Calu3 (cell line): ENCODE measurements around the gene FAM120B. TPM values are rescaled to one million over a fixed set of nuclear protein-coding genes. Genes with fewer than 3 reads are reported as not detected.
A peak's percentile ranks its signal among the peaks of the same experiment; 100 is the strongest.

Source experiments
- BruUV-seq: library from RNA; stranded (reverse); fragments of 400-500 nt; replicated peaks from 2 replicates; lab custom pipeline; 2021; lab: Mats Ljungman, UMichigan
- CTCF ChIA-PET: fragments of 300-600 bp; sonication (Branson Sonifier 250); formaldehyde crosslinking; loops from one replicate; lab custom pipeline; 2022; ENCODE audit warnings: antibody characterized with exemption; lab: Charles Lee
- DNase-seq: peaks from one replicate; pipeline ENCODE4 v3.0.0; 2022
- H3K27ac Mint-ChIP-seq: one replicate; pipeline ENCODE4 v1.8.0; 2022; ENCODE audit warnings: mixed read lengths; ENCODE audit not compliant: unreplicated experiment
- H3K27me3 Mint-ChIP-seq: one replicate; pipeline ENCODE4 v1.8.0; 2022; ENCODE audit warnings: mixed read lengths; ENCODE audit not compliant: unreplicated experiment
- H3K36me3 Mint-ChIP-seq: one replicate; pipeline ENCODE4 v1.8.0; 2022; ENCODE audit warnings: mild to moderate bottlenecking, moderate library complexity, mixed read lengths; ENCODE audit not compliant: insufficient read depth, unreplicated experiment
- H3K4me1 Mint-ChIP-seq: one replicate; pipeline ENCODE4 v1.8.0; 2022; ENCODE audit warnings: mild to moderate bottlenecking, low read depth, mixed read lengths; ENCODE audit not compliant: unreplicated experiment
- H3K4me3 Mint-ChIP-seq: one replicate; pipeline ENCODE4 v1.8.0; 2022; ENCODE audit warnings: mild to moderate bottlenecking, low read depth, moderate library complexity, mixed read lengths; ENCODE audit not compliant: unreplicated experiment
- H3K9me3 Mint-ChIP-seq: one replicate; pipeline ENCODE4 v1.8.0; 2022; ENCODE audit warnings: low read depth, mixed read lengths; ENCODE audit not compliant: unreplicated experiment
- intact Hi-C: fragments of 100-400 bp; cut with micrococcal nuclease; formaldehyde crosslinking; loops from one replicate; pipeline ENCODE4 v1.10.0; 2022; ENCODE audit not compliant: unreplicated experiment
- total RNA-seq: library from RNA; stranded (reverse); gene quantifications from 2 replicates; pipeline ENCODE4 v1.2.3, GENCODE V29; 2022
- TF ChIP-seq, protein P1 (sequence below): fragments of 200-600 bp; IDR thresholded peaks from one replicate; pipeline ENCODE4 v1.8.0; 2022; ENCODE audit warnings: antibody characterized with exemption; ENCODE audit not compliant: unreplicated experiment

Gene FAM120B
- total RNA-seq, 1 experiment from 2014 or later = 13.2 TPM

DNA sequence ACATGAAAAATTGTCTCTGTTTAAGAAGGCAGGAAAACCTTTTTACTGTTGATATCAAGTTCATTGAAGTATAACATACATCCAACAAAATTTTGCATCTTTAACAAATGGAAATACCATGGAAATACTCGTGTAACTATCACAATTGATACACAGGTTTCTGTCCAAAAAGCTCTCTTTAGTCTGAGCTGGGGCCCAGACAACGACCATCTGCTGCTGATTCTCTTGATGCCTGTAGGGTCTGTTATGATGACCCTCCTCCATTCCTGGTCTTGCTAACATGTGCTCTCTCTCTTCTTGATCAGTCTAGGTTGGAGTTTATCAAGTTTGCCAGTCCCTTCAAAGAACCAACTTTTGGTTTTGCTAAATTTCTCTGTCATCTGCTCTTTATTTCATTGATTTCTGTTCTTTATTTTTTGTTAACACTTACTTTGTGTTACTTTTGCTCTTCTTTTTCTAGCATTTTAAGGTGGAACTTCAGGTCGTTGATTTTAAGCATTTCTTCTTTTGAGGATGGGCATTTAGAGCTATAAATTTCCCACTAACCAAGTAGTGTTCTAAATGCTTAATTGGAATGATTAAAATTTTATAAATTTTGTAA is 129.8 kb downstream of the FAM120B start:
- intact Hi-C loops = no loop called here
- Mint-ChIP-seq H3K4me3 (no peak overlapping the region), H3K36me3 (peaks cover 5% of the 10 kb centered on the region), H3K9me3 (peaks cover 3% of the 10 kb centered on the region), H3K4me1 (no peaks in the 10 kb centered on the region), H3K27ac (no peak overlapping the region), H3K27me3 (peaks cover 9% of the 10 kb centered on the region)
- TF ChIP-seq, protein P1, sequence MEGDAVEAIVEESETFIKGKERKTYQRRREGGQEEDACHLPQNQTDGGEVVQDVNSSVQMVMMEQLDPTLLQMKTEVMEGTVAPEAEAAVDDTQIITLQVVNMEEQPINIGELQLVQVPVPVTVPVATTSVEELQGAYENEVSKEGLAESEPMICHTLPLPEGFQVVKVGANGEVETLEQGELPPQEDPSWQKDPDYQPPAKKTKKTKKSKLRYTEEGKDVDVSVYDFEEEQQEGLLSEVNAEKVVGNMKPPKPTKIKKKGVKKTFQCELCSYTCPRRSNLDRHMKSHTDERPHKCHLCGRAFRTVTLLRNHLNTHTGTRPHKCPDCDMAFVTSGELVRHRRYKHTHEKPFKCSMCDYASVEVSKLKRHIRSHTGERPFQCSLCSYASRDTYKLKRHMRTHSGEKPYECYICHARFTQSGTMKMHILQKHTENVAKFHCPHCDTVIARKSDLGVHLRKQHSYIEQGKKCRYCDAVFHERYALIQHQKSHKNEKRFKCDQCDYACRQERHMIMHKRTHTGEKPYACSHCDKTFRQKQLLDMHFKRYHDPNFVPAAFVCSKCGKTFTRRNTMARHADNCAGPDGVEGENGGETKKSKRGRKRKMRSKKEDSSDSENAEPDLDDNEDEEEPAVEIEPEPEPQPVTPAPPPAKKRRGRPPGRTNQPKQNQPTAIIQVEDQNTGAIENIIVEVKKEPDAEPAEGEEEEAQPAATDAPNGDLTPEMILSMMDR = no peak
- DNase-seq = no peak
- CTCF ChIA-PET = no interaction called here
- no TSS peak for BruUV-seq

DNA sequence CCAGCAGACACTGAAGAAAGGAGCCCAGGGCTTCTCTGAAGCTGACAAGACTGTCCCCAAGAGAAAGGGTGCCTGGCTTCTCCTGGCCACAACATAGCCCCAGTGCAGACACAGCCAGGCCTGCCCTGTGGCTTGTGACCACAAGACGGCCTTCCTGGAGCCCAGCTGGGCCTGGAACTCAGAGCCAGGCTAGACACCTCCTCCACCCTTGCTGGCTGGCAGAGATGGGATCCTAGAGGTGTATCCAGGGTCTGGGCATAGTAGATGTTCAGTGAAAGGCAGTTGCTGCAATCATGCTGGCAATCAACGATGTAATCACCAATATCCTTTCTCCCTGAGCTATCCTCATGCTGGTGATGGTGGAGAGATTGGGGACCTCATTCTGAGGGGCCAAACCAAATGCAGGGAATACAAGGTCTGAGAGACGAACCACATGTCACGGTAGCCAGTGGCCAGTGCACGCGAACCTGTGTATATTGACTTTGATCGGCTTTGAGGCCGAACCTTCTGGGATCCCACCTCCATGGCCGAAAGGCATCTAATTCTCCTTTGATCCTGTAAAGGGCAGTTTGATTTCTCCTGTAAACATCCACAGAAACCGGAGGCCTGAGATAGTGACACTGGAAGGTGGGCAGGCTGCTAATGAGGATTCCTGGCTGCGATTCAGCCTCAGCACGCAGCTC is 131.3 kb downstream of the FAM120B start:
- Mint-ChIP-seq H3K27me3 (peaks cover 9% of the 10 kb centered on the region), H3K9me3 (peaks cover 3% of the 10 kb centered on the region), H3K36me3 (peaks cover 5% of the 10 kb centered on the region), H3K4me3 (no peak overlapping the region), H3K4me1 (no peaks in the 10 kb centered on the region), H3K27ac (no peak overlapping the region)
- CTCF ChIA-PET = interaction anchor here (1.2 to 1.3 kb wide), 2 partner anchors 17 to 19 kb away, joined by 3 read pairs; no protein-coding TSS in a partner anchor
- TF ChIP-seq, protein P1 = no peak
- intact Hi-C loops = no loop called here
- DNase-seq = no peak
- no TSS peak for BruUV-seq

DNA sequence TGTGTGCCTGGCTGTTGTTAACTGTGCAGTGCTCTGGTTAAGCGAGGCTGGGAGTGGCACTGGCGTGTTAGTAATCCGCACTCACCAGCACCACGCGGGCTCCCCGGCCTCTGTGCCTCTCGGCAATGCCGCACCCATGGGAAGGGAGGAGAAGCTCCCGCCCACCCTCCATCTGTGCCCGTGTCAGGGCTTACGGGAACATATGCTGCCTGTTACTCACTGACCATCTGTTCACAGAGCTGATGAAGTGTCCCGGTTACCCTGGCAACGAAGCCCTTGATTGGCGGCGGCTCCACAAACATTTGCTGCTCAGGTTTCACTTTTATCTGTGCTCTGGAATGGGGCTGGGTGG is 131.8 kb downstream of the FAM120B start:
- no peaks in the 10 kb centered on the region for H3K4me1 Mint-ChIP-seq
- CTCF ChIA-PET = interaction anchor here (1.2 kb wide), 1 partner anchor 19 kb away, joined by 3 read pairs; no protein-coding TSS in a partner anchor
- intact Hi-C loops = no loop called here
- H3K27ac Mint-ChIP-seq = no peak overlapping the region
- TF ChIP-seq, protein P1 = no peak
- BruUV-seq = no TSS peak
- H3K4me3 Mint-ChIP-seq = no peak overlapping the region
- peaks cover 3% of the 10 kb centered on the region for H3K9me3 Mint-ChIP-seq
- peaks cover 9% of the 10 kb centered on the region for H3K27me3 Mint-ChIP-seq
- peaks cover 5% of the 10 kb centered on the region for H3K36me3 Mint-ChIP-seq
- DNase-seq = peak; percentile 75

DNA sequence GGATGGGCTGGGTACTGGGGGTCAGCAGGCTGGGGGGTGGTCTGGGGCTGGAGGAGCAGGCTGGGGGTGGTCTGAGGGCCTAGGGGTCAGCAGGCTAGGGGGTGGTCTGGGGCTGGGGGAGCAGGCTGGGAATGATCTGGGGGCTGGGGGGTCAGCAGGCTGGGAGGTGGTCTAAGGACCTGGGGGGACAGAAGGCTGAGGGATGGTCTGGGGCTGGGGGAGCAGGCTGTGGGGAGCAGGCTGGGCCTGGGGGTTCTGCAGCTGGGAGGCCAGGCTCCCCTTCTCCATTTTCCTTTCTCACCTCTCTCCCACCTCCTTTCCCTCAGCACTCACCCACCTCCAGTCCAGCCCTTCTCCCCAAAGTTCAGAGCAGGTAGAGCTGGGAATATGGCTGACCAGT is 132.3 kb downstream of the FAM120B start:
- no TSS peak for BruUV-seq
- intact Hi-C loops = no loop called here
- no peak for DNase-seq
- Mint-ChIP-seq H3K36me3 (peaks cover 5% of the 10 kb centered on the region), H3K9me3 (peaks cover 3% of the 10 kb centered on the region), H3K27ac (no peak overlapping the region), H3K27me3 (peaks cover 9% of the 10 kb centered on the region), H3K4me3 (no peak overlapping the region), H3K4me1 (no peaks in the 10 kb centered on the region)
- CTCF ChIA-PET = no interaction called here
- TF ChIP-seq, protein P1 = no peak
